Left lung (tissue), 10 donors: ENCODE data around the gene COG3. TPM values are rescaled to one million over a fixed set of nuclear protein-coding genes. Genes with fewer than 3 reads are reported as not detected.
A peak's percentile ranks its signal among the peaks of the same experiment; 100 is the strongest.

Source experiments
- ATAC-seq: fragments of 200-7000 bp; cut with Tn5 transposase; one replicate; pipeline ENCODE4 v1.9.1; 2020; ENCODE audit warnings: moderate library complexity
- DNase-seq, 4 donors: peaks; one replicate each; pipeline ENCODE4 v3.0.0-alpha.2; 2013 to 2020
- H3K27ac ChIP-seq, 2 donors: fragments of 200-600 bp; sonication (generic) in 1 of 2; one replicate each; pipeline versions ENCODE4 v1.5.0 to v1.8.0; 2020 to 2021
- H3K27me3 ChIP-seq, 2 donors: fragments of 200-600 bp; sonication (generic) in 1 of 2; one replicate each; pipeline versions ENCODE4 v1.5.0 to v1.8.0; 2020 to 2021
- H3K36me3 ChIP-seq, 2 donors: fragments of 200-600 bp; sonication (generic) in 1 of 2; one replicate each; pipeline versions ENCODE4 v1.5.0 to v1.8.0; 2020 to 2021
- H3K4me1 ChIP-seq, 2 donors: fragments of 200-600 bp; one replicate each; pipeline ENCODE4 v1.8.0; 2021
- H3K4me3 ChIP-seq, 2 donors: fragments of 200-600 bp; sonication (generic) in 1 of 2; one replicate each; pipeline versions ENCODE4 v1.5.0 to v1.8.0; 2020 to 2021; ENCODE audit warnings: mild to moderate bottlenecking in 1 of 2
- H3K9me3 ChIP-seq, 2 donors: fragments of 200-600 bp; sonication (generic) in 1 of 2; one replicate each; pipeline versions ENCODE4 v1.5.0 to v1.8.0; 2020 to 2021
- CTCF ChIP-seq, 2 donors: fragments of 200-600 bp; sonication (generic) in 1 of 2; IDR thresholded peaks; one replicate each; pipeline versions ENCODE4 v1.5.0 to v1.8.0; 2021; ENCODE audit warnings: antibody characterized with exemption in 2 of 2
- intact Hi-C, 2 donors: fragments of 100-400 bp; cut with DNase I; formaldehyde crosslinking; loops; one replicate each; pipeline versions ENCODE4 v1.11.2 to v1.14.2; 2022
- polyA plus RNA-seq, 6 donors: library from polyadenylated mRNA; unstranded; fragments of 120-200 nt; gene quantifications; one replicate each; pipeline ENCODE4 v1.2.1, GENCODE V29; 2013; ENCODE audit not compliant: insufficient read length in 6 of 6
- total RNA-seq, 2 donors: library from RNA; stranded (reverse); fragmentation: NEBNext Ultra II Directional; extraction: Animal tissue kit (Norgen Biotek cat#: 25700); gene quantifications; one replicate each; pipeline ENCODE4 v1.2.1, GENCODE V29; 2021
- donor health status: DM: no; HTN: yes; CAD: no.
- donor health status: DM: no; HTN: no; CAD: no.

The COG3 gene
- total and polyA plus RNA-seq, 8 donors = 20.6 to 37.8 (median 34.9) TPM

DNA sequence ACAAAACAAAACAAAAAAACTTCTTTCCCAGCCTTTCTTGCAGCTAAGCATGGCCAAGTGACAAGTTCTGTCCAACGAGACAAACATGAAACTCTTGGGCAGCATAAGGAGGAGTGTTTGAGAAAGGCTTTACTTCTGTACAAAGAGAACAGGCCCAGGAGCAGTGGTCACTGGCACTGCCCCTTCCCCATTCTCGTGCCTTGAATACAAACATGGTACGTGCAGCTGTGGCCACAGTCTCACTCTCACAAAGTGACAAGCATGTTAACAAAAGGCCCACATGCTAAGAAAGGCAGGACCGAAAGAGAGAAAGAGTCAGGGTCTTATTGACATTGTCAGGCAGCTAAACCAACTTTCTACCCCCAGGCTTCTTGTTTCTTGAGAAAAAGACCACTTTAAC lies 26.8 kb upstream of the COG3 start:
- intact Hi-C loops = no loop called here
- Histone ChIP-seq H3K27me3 (no peaks in the 10 kb centered on the region), H3K4me3 (no peak overlapping the region), H3K9me3 (no peaks in the 10 kb centered on the region), H3K36me3 (no peaks in the 10 kb centered on the region), H3K27ac (no peak overlapping the region), H3K4me1 (peaks cover 0 to 9% of the 10 kb centered on the region in 2 donors)
- TF ChIP-seq CTCF (IDR thresholded peaks at IDR 0.05) = no peak
- DNase-seq (no peak), ATAC-seq (no peak)

DNA sequence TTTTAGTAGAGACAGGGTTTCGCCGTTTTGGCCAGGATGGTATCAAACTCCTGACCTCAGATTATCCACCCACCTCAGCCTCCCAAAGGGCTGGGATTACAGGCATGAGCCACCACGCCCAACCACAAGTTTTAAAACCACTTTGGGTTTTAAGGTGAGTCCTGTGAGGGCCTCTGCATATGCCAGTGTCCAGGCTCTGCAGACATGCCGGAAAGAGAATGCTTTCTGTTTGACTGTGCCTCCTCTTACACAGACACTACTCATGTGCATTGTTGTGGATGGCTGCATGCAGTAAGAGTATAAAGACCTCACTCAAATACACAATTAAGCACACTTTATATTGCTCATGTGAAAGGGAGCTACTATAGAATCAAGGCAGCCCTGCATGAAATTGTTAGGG lies 25.7 kb upstream of the COG3 start:
- Histone ChIP-seq H3K9me3 (no peaks in the 10 kb centered on the region), H3K27me3 (no peaks in the 10 kb centered on the region), H3K4me3 (no peak overlapping the region), H3K36me3 (no peaks in the 10 kb centered on the region), H3K27ac (no peak overlapping the region), H3K4me1 (peaks cover 0 to 9% of the 10 kb centered on the region in 2 donors)
- ATAC-seq = no peak
- intact Hi-C loops = no loop called here
- no peak for DNase-seq
- no peak for TF ChIP-seq CTCF (IDR thresholded peaks at IDR 0.05)

- no peak overlapping the region for H3K4me3 ChIP-seq
- no peaks in the 10 kb centered on the region for H3K9me3 ChIP-seq
- peaks cover 0 to 9% of the 10 kb centered on the region in 2 donors for H3K4me1 ChIP-seq
- ATAC-seq (no peak), DNase-seq (no peak)
- no peak overlapping the region for H3K27ac ChIP-seq
- H3K27me3 ChIP-seq = no peaks in the 10 kb centered on the region
- intact Hi-C loops = no loop called here
- no peak for TF ChIP-seq CTCF (IDR thresholded peaks at IDR 0.05)
- no peaks in the 10 kb centered on the region for H3K36me3 ChIP-seq
These were observed 24.8 kb upstream of the COG3 start for GRCh38 chr13:45439781-45440462.

- H3K27ac ChIP-seq = no peak overlapping the region
- no peaks in the 10 kb centered on the region for H3K27me3 ChIP-seq
- no peak for TF ChIP-seq CTCF (IDR thresholded peaks at IDR 0.05)
- H3K9me3 ChIP-seq = no peaks in the 10 kb centered on the region
- ATAC-seq (no peak), DNase-seq (peak in 1 of 4 donors; percentile 5)
- intact Hi-C loops = no loop called here
- no peak overlapping the region for H3K4me3 ChIP-seq
- no peaks in the 10 kb centered on the region for H3K36me3 ChIP-seq
- peaks cover 0 to 9% of the 10 kb centered on the region in 2 donors for H3K4me1 ChIP-seq
These were observed 23.1 kb upstream of the COG3 start for GRCh38 chr13:45441633-45442032.

GRCh38 chr13:45445053-45445452 lies 19.7 kb upstream of the COG3 start:
- DNase-seq = no peak

More at GRCh38 chr13:45445053-45445452, 19.7 kb upstream of the COG3 start:
- TF ChIP-seq CTCF (IDR thresholded peaks at IDR 0.05) = no peak
- H3K36me3 ChIP-seq = no peaks in the 10 kb centered on the region
- H3K27me3 ChIP-seq = no peaks in the 10 kb centered on the region
- H3K9me3 ChIP-seq = no peaks in the 10 kb centered on the region
- H3K4me1 ChIP-seq = peaks cover 0 to 9% of the 10 kb centered on the region in 2 donors
- no peak for ATAC-seq
- H3K4me3 ChIP-seq = no peak overlapping the region
- intact Hi-C loops = no loop called here
- H3K27ac ChIP-seq = no peak overlapping the region
